Activated B cell treated with CpG ODN at 0.5 μM for 24 hours (primary cell): ENCODE results near the gene IKZF1. TPM values are rescaled to one million over a fixed set of nuclear protein-coding genes. Genes with fewer than 3 reads are reported as not detected.

Source experiments
- ATAC-seq: fragments of 200-7000 bp; cut with Tn5 transposase; one replicate; pipeline ENCODE4 v1.10.0; 2021; ENCODE audit warnings: low read depth, mild to moderate bottlenecking, moderate library complexity
- CTCF ChIA-PET: fragments of 350-600 bp; sonication (Branson Sonifier 250); formaldehyde crosslinking; loops from one replicate; lab custom pipeline; 2021; ENCODE audit warnings: antibody characterized with exemption; lab: Charles Lee
- POLR2A ChIA-PET: fragments of 350-600 bp; sonication (Branson Sonifier 250); formaldehyde crosslinking; loops from one replicate; lab custom pipeline; 2021; ENCODE audit warnings: antibody characterized with exemption; lab: Charles Lee
- DNase-seq: peaks from one replicate; pipeline ENCODE4 v3.0.0; 2022
- H3K27ac Mint-ChIP-seq: one replicate; pipeline ENCODE4 v1.8.0; 2020; ENCODE audit warnings: mixed read lengths
- H3K27me3 Mint-ChIP-seq: one replicate; pipeline ENCODE4 v1.8.0; 2021; ENCODE audit warnings: mixed read lengths
- H3K36me3 Mint-ChIP-seq: one replicate; pipeline ENCODE4 v1.8.0; 2021; ENCODE audit warnings: low read depth, mixed read lengths
- H3K4me1 Mint-ChIP-seq: one replicate; pipeline ENCODE4 v1.8.0; 2021; ENCODE audit warnings: mixed read lengths
- H3K4me3 Mint-ChIP-seq: one replicate; pipeline ENCODE4 v1.8.0; 2020; ENCODE audit warnings: mild to moderate bottlenecking, mixed read lengths
- H3K9me3 Mint-ChIP-seq: one replicate; pipeline ENCODE4 v1.8.0; 2020; ENCODE audit warnings: mixed read lengths
- intact Hi-C: fragments of 100-400 bp; cut with micrococcal nuclease; formaldehyde crosslinking; loops from one replicate; pipeline ENCODE4 v1.15.1; 2024
- total RNA-seq: library from RNA; stranded (reverse); gene quantifications from 2 replicates; pipeline ENCODE4 v1.2.3, GENCODE V29; 2022
- TF ChIP-seq, protein P1 (sequence below): fragments of 200-600 bp; IDR thresholded peaks from one replicate; pipeline ENCODE4 v1.8.0; 2022; ENCODE audit warnings: antibody characterized with exemption, mild to moderate bottlenecking

Gene IKZF1
- total RNA-seq, 1 donor from 2014 or later, result 325 TPM

DNA sequence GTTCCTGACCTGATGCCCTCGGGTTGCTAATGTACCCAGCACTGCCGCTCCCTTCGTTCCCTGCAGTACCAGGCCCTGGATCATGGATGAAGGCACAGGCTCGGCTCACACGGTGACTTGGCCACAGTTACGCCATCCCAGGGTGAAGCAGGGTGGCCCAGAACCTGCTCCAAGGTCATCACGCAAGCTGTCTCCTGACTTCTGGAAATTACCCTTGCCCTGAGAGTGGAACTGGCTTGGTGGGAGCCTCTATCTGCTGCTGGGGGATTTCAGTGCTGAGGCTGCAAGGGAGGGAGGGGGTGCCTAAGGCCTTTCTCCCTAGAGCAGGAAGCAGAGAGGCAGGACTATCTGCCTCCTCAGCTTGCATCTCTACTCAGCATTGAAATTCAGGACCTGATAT is 109.0 kb downstream of the IKZF1 start:
- Mint-ChIP-seq H3K27me3 (no peaks in the 10 kb centered on the region), H3K27ac (peak overlapping the region; percentile 94), H3K36me3 (no peaks in the 10 kb centered on the region), H3K9me3 (no peaks in the 10 kb centered on the region), H3K4me1 (peaks cover 96% of the 10 kb centered on the region), H3K4me3 (no peak overlapping the region)
- no peak for ATAC-seq
- intact Hi-C loops, result loop anchor here (1.0 to 5.0 kb wide), 2 partner anchors 146 to 268 kb away; no protein-coding TSS in a partner anchor
- TF ChIP-seq, protein P1, sequence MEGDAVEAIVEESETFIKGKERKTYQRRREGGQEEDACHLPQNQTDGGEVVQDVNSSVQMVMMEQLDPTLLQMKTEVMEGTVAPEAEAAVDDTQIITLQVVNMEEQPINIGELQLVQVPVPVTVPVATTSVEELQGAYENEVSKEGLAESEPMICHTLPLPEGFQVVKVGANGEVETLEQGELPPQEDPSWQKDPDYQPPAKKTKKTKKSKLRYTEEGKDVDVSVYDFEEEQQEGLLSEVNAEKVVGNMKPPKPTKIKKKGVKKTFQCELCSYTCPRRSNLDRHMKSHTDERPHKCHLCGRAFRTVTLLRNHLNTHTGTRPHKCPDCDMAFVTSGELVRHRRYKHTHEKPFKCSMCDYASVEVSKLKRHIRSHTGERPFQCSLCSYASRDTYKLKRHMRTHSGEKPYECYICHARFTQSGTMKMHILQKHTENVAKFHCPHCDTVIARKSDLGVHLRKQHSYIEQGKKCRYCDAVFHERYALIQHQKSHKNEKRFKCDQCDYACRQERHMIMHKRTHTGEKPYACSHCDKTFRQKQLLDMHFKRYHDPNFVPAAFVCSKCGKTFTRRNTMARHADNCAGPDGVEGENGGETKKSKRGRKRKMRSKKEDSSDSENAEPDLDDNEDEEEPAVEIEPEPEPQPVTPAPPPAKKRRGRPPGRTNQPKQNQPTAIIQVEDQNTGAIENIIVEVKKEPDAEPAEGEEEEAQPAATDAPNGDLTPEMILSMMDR, result no peak
- CTCF ChIA-PET, result interaction anchor here (1.0 kb wide), 1 partner anchor 268 kb away, joined by 5 read pairs; no protein-coding TSS in a partner anchor
- POLR2A ChIA-PET, result interaction anchor here (1.0 to 4.3 kb wide), 4 partner anchors 10 to 265 kb away, joined by 3 to 25 read pairs (median 4); no protein-coding TSS in a partner anchor
- no peak for DNase-seq

DNA sequence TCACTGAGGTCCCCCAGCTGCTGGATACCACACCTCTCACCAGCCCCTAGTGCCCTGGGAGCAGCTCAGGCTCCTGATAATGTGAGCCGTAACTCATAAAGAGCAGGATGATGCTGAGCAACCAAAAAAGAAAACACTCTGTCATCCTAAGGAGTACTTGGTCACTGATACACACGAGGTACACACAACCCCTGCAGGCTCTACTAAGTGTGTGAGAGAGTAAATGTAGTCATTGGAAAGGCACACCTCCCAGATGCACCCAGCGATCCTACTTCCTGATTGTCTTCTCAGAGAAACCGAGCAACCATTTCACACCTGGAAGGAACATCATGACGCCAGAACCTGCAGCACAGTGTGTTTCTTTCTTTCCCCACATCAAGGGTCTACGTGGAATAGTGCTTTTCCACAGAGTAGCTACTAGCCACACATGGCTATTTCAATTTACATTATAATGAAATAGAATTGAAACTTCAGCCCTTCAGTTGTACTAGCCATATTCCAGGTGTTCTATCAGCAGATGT is 111.4 kb downstream of the IKZF1 start:
- Mint-ChIP-seq H3K27me3 (no peaks in the 10 kb centered on the region), H3K4me3 (peak overlapping the region; percentile 59), H3K27ac (peak overlapping the region; percentile 92), H3K36me3 (no peaks in the 10 kb centered on the region), H3K4me1 (peaks cover 73% of the 10 kb centered on the region), H3K9me3 (no peaks in the 10 kb centered on the region)
- TF ChIP-seq, protein P1, result no peak
- intact Hi-C loops, result loop anchor here (1.0 kb wide), 2 partner anchors 9 to 142 kb away; no protein-coding TSS in a partner anchor
- CTCF ChIA-PET, result interaction anchor here (0.8 to 6.5 kb wide), 7 partner anchors 17 to 322 kb away, joined by 3 to 85 read pairs (median 11); partner anchors contain the start of gene ZPBP
- ATAC-seq, result no peak
- no peak for DNase-seq
- POLR2A ChIA-PET, result interaction anchor here (1.0 to 2.7 kb wide), 4 partner anchors 18 to 210 kb away, joined by 3 to 23 read pairs (median 6); no protein-coding TSS in a partner anchor

DNA sequence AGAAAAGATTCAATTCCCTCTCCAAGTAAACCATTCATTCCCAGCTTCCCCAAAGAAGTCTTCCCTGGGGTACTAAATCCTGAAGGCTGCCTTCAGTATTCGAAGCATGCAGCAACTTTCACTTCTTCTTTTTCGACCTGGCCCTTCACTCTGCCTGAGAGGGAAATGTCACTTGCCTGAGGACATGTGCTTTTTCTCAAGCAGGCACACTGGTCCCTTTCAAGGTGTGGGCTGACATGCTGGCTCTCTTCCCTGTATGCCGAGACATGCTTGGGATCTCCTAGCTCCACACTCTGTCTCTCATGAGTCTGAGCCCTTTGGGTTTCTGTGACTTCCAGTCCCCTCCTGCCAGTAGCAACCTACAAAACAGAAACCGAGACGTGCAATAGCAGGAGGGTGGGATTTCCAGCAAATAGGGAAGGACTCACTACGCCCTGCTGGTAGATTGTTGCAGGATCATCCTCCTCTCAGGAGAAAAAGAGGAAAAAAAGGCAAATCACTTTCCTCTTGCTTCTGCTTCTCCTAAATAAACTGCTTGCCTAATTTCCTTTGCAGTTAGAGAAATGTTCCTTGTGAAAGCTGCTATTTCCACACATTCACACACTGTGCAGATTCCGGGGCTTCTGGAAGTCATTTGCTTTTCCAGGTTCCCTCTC is 112.1 kb downstream of the IKZF1 start:
- DNase-seq (no peak), ATAC-seq (peak; percentile 59)
- H3K27me3 Mint-ChIP-seq, result no peaks in the 10 kb centered on the region
- CTCF ChIA-PET, result interaction anchor here (0.8 to 6.5 kb wide), 14 partner anchors 11 to 323 kb away, joined by 3 to 85 read pairs (median 11); partner anchors contain the start of gene ZPBP
- peak overlapping the region; percentile 92 for H3K27ac Mint-ChIP-seq
- peaks cover 66% of the 10 kb centered on the region for H3K4me1 Mint-ChIP-seq
- POLR2A ChIA-PET, result interaction anchor here (0.9 to 2.7 kb wide), 5 partner anchors 19 to 269 kb away, joined by 4 to 23 read pairs (median 5); no protein-coding TSS in a partner anchor
- TF ChIP-seq, protein P1, result no peak
- intact Hi-C loops, result loop anchor here (1.0 kb wide), 2 partner anchors 9 to 142 kb away; no protein-coding TSS in a partner anchor
- H3K9me3 Mint-ChIP-seq, result no peaks in the 10 kb centered on the region
- peak overlapping the region; percentile 59 for H3K4me3 Mint-ChIP-seq
- no peaks in the 10 kb centered on the region for H3K36me3 Mint-ChIP-seq

DNA sequence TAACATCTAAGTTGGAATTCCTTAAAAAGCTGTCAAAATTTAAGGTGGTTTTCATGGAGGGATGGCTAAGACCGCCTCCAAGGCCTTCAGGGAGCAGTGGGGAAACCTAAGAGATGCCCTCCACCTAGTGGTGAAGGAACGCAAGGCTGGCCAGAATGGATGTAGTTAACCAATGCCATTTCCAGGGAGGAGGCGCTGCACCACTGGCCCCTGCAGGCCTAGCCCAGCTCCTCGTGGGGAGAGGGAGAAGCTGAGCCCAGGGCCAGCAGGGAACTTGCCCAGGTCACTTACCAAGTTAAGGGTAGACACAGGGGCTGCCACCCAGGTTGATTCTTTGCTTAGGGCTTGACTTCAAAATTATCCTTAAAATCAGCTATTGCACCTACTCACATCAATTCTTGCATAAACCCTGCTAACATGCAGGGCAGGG is 113.6 kb downstream of the IKZF1 start:
- intact Hi-C loops, result loop anchor here (1.0 to 2.0 kb wide), 8 partner anchors 36 to 743 kb away; no protein-coding TSS in a partner anchor
- no peak overlapping the region for H3K4me3 Mint-ChIP-seq
- H3K27ac Mint-ChIP-seq, result peak overlapping the region; percentile 35
- H3K9me3 Mint-ChIP-seq, result no peaks in the 10 kb centered on the region
- no peaks in the 10 kb centered on the region for H3K27me3 Mint-ChIP-seq
- ATAC-seq (peak; percentile 82), DNase-seq (peak; percentile 47)
- peaks cover 51% of the 10 kb centered on the region for H3K4me1 Mint-ChIP-seq
- POLR2A ChIA-PET, result interaction anchor here (0.8 to 2.7 kb wide), 6 partner anchors 20 to 212 kb away, joined by 3 to 23 read pairs (median 4); partner anchors contain the start of gene IKZF1
- H3K36me3 Mint-ChIP-seq, result no peaks in the 10 kb centered on the region
- CTCF ChIA-PET, result interaction anchor here (0.7 to 6.5 kb wide), 48 partner anchors 9 to 743 kb away, joined by 3 to 85 read pairs (median 5); partner anchors contain the start of genes IKZF1 and ZPBP
- TF ChIP-seq, protein P1, result peak; percentile 56
